GM21717 (cell line): ENCODE measurements around the gene DTNA.

ENCODE experiments used
- ATAC-seq: cut with Tn5 transposase; IDR thresholded peaks from one replicate; pipeline ENCODE4 v1.9.1; 2021; ENCODE audit warnings: mild to moderate bottlenecking, moderate library complexity; ENCODE audit not compliant: unreplicated experiment

Gene DTNA

DNA sequence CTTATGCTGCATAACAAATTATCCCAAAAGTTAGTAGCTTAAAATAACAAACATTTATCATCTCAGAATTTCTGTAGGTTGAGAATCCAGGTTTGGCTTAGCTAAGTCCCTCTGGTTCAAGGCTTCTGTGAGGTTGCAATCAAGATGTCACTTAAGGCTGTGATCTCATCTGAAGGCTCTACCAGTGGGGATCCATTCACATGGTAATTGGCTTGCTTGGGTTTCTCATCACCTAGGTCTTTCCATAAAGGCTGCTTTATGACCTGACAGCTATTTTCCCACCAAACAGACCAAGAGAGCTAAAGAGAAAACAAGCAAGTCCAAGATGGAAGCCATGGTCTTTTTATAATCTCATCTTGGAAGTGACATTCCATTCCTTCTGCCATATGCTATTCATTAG, 137.3 kb downstream of the DTNA start:
- no peak for ATAC-seq

- ATAC-seq = no peak
Measured at GRCh38 chr18:34848156-34848555, 138.1 kb downstream of the DTNA start.

DNA sequence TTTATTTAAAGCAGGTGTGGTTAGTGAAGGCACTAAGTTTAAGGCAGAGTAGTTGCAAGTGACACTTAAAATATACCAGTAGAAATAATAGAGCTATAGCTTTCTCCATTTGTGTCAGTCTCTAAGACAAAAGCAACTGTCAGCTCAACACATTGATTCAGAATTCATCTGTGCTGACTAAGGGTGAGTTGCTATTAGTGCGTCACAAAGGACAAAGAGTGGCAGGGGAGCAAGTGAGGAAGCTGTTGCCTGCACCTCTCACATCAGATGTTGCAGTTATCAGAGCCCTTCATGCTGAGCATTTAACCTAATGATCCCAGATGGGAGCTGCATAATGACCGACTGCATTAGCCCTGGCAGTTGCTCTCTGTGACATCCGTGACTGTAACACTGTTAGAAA, 138.6 kb downstream of the DTNA start:
- no peak for ATAC-seq

DNA sequence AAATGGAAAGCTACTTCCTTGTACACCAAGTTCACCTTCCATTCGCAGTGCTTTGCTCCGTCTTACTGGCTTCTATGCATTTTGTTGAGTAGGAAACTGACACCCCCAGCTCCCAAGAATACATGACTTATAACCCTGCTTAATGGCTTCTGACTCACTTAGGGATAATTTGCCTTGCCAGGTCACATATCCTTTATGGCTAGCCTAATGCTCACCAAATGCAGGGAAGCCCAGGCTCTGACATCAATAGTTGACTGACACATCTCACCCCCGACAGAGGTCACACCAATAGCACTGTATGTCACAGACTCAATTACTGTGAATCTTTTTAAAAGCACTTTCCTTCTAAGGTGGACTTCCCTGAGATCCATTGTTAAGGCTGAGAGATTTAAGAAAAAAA, 147.2 kb downstream of the DTNA start:
- ATAC-seq = no peak

GRCh38 chr18:34858188-34858587, 148.1 kb downstream of the DTNA start:
- ATAC-seq = no peak

DNA sequence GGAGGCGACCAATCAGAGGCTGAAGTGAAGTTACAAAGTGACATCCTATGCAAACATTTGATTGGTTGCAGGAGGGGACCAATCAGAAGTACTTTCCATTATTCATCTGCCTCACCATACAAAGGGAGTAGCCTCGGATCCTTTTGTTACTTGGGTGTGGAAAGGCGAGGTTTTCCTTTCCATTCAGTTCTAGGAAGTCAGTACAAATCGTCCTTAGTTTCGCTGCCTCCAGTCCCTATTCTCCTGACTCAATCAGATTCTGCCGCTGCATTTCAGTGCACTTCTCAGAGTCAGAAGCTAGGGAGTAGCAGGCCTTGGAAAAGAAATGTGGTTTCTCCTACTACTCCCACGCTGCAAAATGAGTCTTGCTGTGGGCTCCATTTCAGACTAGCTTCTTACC, 149.4 kb downstream of the DTNA start:
- no peak for ATAC-seq

- ATAC-seq = no peak
Measured at GRCh38 chr18:34862561-34862960, 152.5 kb downstream of the DTNA start.

- no peak for ATAC-seq
Measured at GRCh38 chr18:34863702-34864101, 153.6 kb downstream of the DTNA start.

DNA sequence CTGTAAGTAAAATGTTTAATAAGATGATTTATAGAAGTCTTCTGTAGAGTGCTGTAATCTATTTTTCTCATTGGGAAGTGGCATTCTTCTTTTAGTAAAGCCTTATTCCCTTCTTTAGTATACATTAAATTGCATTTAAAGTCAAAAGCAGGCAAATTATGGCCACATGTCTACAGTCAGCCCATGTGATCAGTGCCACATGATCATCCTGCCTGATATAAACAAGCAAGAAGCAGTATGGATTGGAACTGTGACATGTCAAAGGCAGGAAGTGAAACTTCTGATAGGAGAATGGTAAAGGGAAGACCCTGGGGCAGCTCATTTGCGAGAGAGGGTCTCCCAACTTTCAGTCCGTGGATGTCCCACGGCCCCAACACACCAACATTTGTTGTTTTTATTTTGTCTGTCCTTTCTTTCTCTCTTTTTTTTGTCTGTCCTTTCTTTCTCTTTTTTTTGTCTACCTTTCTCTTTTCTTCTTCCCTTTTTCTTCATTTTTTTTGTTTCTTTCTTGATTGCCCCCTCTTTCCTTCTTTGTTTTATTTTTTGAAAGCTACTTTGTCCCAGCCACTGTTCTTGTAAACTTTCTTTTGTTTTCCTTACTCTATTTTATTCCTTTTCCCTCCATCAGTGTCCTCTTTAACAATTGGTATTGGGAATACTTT, 154.9 kb downstream of the DTNA start:
- no peak for ATAC-seq

GRCh38 chr18:34866310-34866709, 156.2 kb downstream of the DTNA start:
- peak; percentile 47 for ATAC-seq

DNA sequence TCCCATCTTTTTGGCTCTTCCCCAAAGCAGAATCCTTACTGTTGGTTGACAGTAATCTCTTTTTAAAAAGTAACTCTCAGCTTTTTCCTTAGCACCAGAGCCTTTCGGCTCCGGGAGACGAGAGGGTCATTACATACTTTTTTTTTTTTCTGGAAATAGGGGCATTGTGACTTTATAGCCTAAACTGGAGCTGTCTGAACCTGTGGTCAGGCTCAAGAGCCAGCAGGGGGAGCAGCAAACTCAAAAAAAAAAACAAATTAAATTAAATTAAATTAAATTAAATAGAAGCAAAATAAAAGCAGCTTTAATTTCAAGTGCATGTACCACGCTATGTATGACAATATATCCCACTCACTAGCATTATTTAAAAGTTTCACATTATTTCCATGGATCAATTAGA, 156.6 kb downstream of the DTNA start:
- peak; percentile 29 for ATAC-seq

- ATAC-seq = no peak
Measured at GRCh38 chr18:34867520-34867919, 157.4 kb downstream of the DTNA start.

DNA sequence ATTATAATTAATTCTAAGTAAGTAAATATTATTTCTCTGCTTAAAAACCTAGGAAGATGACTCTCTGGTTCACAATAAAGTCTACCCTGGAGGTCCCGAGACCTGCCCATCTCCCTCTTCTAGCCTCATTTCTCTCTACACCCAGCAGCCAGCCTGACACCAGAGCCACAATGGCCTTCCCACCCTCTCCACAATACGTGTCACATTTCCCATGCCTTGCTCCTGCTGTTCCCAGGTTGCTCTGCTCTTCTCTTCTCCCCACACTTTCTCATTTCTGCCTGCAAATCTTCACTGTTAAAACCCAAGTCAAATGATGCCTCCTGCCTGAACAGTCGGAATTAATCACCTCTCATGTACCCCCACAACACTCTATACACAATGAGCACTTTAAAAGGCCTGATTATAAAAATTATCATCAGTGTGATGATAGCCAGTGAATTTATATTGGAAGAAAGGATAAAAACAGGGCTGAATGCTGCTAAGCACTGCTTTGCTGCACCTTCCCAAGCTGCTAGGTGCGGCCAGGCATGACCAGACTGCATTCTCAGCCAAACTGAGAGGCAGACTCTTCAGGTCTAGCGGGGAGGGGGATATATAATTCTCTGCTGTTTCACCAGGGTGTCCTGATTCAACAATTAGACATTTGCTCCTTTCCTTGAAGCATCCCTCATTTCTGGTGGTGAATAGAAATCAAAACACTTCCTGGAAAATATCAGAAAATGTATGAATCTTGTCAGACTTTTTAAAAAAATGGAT, 160.6 kb downstream of the DTNA start:
- ATAC-seq = no peak

DNA sequence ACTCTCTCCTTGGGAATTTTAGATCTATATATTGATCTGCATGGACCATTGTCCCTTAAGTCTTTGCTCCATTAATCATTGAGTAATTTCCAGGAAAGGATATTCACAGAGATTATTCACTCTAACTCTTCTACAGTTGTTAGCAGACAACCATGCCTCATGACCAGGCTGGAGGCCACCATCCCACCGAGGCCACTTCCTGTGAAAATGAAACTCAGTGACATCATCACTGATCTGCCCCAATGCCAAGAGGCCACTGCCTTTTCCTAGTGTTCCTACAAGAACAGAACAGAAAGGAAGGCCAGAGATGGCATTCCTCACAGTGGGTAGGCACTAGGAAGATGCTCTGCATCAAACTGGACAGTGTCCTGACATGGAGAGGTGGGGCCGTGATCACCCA, 161.3 kb downstream of the DTNA start:
- ATAC-seq = no peak

DNA sequence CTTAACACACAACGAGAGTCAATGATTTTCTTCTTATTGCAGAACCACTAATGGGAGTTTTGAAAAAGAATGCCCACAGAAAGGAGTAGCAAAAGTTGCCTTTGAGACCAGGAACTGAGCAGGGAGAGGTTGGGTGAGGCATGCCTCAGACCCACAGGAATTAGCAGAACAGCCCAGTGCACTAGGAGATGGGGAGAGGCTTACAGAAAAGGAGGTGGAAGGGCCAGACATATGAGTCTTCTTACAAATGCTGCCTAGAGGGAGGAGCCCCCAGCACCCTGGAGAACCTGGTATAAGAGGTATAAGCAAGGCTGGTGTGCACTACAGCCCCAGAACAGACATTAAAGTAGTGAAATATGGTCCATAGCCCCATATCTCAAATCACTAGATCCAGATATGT, 162.0 kb downstream of the DTNA start:
- ATAC-seq = no peak

GRCh38 chr18:34873986-34874580, 164.0 kb downstream of the DTNA start:
- ATAC-seq = no peak

DNA sequence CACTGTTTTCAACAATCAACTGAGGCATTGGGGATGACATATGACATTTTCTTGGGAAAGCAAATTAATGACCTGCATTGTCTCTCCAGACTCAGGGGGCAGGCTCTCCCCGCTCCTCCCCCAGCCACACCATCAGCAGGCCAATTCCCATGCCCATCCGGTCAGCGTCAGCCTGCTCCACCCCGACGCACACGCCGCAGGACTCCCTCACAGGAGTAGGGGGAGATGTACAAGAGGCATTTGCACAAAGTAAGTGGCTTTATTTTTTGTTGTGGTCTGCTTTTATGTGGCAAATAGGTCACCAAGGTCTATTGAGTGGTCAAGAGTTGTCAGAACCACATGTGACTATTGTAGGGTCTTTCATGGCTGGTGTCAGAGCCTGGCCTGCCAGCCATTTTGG, 165.1 kb downstream of the DTNA start:
- ATAC-seq = no peak

DNA sequence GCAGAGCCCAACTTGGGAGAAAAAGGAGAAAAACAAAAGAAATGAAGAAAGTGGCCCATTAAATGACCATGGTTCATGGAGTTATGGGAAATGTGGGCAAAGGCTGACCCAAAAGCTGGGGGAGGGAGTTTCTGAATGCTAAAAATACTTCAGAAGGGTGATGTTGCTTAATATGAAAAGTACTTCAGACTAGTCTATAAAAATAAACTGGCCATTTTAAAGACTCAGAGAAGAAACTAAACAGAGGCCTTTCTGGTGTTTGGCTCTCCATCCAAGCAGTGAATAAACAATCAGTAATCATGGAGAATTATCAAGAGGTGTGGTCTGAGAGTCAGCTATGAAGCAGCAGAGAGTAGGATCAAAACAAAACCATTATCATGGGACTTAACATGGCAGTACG, 170.3 kb downstream of the DTNA start:
- ATAC-seq = no peak

- ATAC-seq = no peak
Measured at GRCh38 chr18:34880882-34881834, 171.1 kb downstream of the DTNA start.

GRCh38 chr18:34884436-34884835, 174.3 kb downstream of the DTNA start:
- no peak for ATAC-seq

DNA sequence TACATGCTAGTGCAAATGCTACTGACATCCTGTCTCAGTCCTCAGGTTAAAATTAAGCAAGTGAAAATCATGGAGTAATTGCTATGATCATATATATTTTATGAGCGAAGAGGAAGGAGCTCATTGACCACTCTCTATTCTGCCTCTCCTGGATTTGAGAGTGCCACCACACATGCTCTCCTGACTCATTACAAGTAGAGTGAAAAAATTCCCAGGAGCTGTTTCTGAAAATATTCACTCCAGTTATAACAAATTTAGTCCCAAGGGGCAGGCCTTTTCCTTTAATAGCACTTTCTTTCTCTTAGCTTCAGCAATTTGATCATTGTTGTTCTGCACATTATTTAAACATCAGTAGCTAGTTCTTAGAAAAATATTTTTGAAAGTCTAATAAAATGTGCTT, 176.1 kb downstream of the DTNA start:
- ATAC-seq = no peak
